Measurements from ENCODE around the gene LAPTM4A.

DNA sequence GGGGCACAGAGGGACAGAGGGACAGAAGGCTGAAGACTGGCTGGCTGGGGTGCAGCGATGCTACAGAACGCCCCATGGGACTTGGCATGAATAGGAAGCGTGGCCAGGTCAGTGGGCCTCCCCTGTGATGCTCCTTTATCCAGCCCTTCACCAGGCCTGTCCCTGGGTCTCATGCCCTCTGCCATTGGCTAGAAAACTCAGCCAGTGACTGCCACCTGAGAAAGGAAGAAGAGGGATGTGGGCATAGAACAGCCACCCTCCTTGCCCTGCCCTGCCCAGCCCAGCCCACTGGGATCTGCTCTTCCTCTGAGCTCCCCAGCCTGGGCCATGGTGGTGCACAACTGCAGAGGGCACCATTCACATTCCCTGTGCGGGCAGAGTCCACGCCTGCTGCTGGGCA lies 10.5 kb upstream of the LAPTM4A start:
- TF ChIP-seq CBFB (IDR thresholded peaks at IDR 0.05; ENCODE audit: low read depth) (no peak), NFYB (IDR thresholded peaks at IDR 0.05; ENCODE audit: insufficient read depth, low read depth, low read length) (no peak), ZSCAN29 (IDR thresholded peaks at IDR 0.05) (no peak), USF1 (IDR thresholded peaks at IDR 0.05; ENCODE audit: borderline replicate concordance, extremely low read length, insufficient read depth, low read depth, low read length) (no peak), CREM (IDR thresholded peaks at IDR 0.05; ENCODE audit: low read depth) (no peak)
- TF ChIP-seq, protein P1, sequence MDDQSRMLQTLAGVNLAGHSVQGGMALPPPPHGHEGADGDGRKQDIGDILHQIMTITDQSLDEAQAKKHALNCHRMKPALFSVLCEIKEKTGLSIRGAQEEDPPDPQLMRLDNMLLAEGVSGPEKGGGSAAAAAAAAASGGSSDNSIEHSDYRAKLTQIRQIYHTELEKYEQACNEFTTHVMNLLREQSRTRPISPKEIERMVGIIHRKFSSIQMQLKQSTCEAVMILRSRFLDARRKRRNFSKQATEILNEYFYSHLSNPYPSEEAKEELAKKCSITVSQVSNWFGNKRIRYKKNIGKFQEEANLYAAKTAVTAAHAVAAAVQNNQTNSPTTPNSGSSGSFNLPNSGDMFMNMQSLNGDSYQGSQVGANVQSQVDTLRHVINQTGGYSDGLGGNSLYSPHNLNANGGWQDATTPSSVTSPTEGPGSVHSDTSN (IDR thresholded peaks at IDR 0.05; ENCODE audit: insufficient replicate concordance, low read depth, low read length), result no peak
